RWPE2 (cell line): ENCODE results near the gene MRPL57.
A peak's percentile ranks its signal among the peaks of the same experiment; 100 is the strongest.

Experiments used
- ATAC-seq: fragments of 200-7000 bp; cut with Tn5 transposase; 3 replicates; pipeline ENCODE4 v1.9.1; 2021; ENCODE audit warnings: low read depth
- DNase-seq: peaks from one replicate; pipeline ENCODE4 v3.0.0-alpha.2; 2020; ENCODE audit warnings: low spot score
- H3K27ac ChIP-seq: fragments of 450-650 bp; 2 replicates; pipeline ENCODE4 v1.5.1; 2017; ENCODE audit warnings: mild to moderate bottlenecking; ENCODE audit not compliant: poor library complexity, severe bottlenecking
- H3K27me3 ChIP-seq: fragments of 250-450 bp; sonication (Bioruptor Pico); 2 replicates; pipeline ENCODE4 v1.5.1; 2021; ENCODE audit warnings: mild to moderate bottlenecking, moderate library complexity; ENCODE audit not compliant: insufficient read depth, poor library complexity, severe bottlenecking
- H3K36me3 ChIP-seq: fragments of 250-450 bp; sonication (Bioruptor Pico); 2 replicates; pipeline ENCODE4 v1.5.1; 2020; ENCODE audit warnings: low read depth, mild to moderate bottlenecking, moderate library complexity
- H3K4me1 ChIP-seq: fragments of 250-450 bp; sonication (Bioruptor Pico); 2 replicates; pipeline ENCODE4 v1.5.1; 2021; ENCODE audit warnings: mild to moderate bottlenecking, moderate library complexity; ENCODE audit not compliant: insufficient read depth, poor library complexity, severe bottlenecking
- H3K4me3 ChIP-seq: fragments of 250-450 bp; sonication (Bioruptor Pico); 2 replicates; pipeline ENCODE4 v1.5.1; 2021; ENCODE audit warnings: mild to moderate bottlenecking, moderate library complexity; ENCODE audit not compliant: severe bottlenecking
- H3K9me3 ChIP-seq: fragments of 250-450 bp; sonication (Bioruptor Pico); 2 replicates; pipeline ENCODE4 v1.5.1; 2021; ENCODE audit warnings: mild to moderate bottlenecking, moderate library complexity; ENCODE audit not compliant: severe bottlenecking
- CTCF ChIP-seq: fragments of 450-650 bp; IDR thresholded peaks from one replicate; pipeline ENCODE4 v1.5.1; 2017; ENCODE audit warnings: mild to moderate bottlenecking, moderate library complexity; ENCODE audit not compliant: poor library complexity, severe bottlenecking

Gene MRPL57

GRCh38 chr13:21137696-21138095, 38.8 kb upstream of the MRPL57 start:
- no peaks in the 10 kb centered on the region for H3K9me3 ChIP-seq
- H3K4me1 ChIP-seq, result no peaks in the 10 kb centered on the region
- H3K36me3 ChIP-seq, result peaks cover 13% of the 10 kb centered on the region
- no peak overlapping the region for H3K27ac ChIP-seq
- H3K27me3 ChIP-seq, result no peaks in the 10 kb centered on the region
- no peak overlapping the region for H3K4me3 ChIP-seq
- TF ChIP-seq CTCF, result no peak
- no peak for DNase-seq
- ATAC-seq, result no peak

GRCh38 chr13:21138561-21138960, 37.9 kb upstream of the MRPL57 start:
- peaks cover 21% of the 10 kb centered on the region for H3K36me3 ChIP-seq
- DNase-seq (no peak), ATAC-seq (no peak)
- no peak overlapping the region for H3K4me3 ChIP-seq
- no peak for TF ChIP-seq CTCF
- no peaks in the 10 kb centered on the region for H3K9me3 ChIP-seq
- H3K4me1 ChIP-seq, result no peaks in the 10 kb centered on the region
- H3K27ac ChIP-seq, result no peak overlapping the region
- no peaks in the 10 kb centered on the region for H3K27me3 ChIP-seq

GRCh38 chr13:21139374-21139773, 37.1 kb upstream of the MRPL57 start:
- Histone ChIP-seq H3K36me3 (peaks cover 25% of the 10 kb centered on the region), H3K27ac (peak overlapping the region; percentile 42), H3K4me3 (peak overlapping the region; percentile 63), H3K27me3 (no peaks in the 10 kb centered on the region), H3K9me3 (no peaks in the 10 kb centered on the region), H3K4me1 (no peaks in the 10 kb centered on the region)
- no peak for TF ChIP-seq CTCF
- no peak for DNase-seq
- no peak for ATAC-seq

GRCh38 chr13:21142766-21143165, 33.7 kb upstream of the MRPL57 start:
- Histone ChIP-seq H3K4me1 (no peaks in the 10 kb centered on the region), H3K36me3 (peaks cover 53% of the 10 kb centered on the region), H3K27me3 (no peaks in the 10 kb centered on the region), H3K9me3 (no peaks in the 10 kb centered on the region), H3K4me3 (no peak overlapping the region), H3K27ac (no peak overlapping the region)
- DNase-seq, result no peak
- ATAC-seq, result no peak
- no peak for TF ChIP-seq CTCF

GRCh38 chr13:21147827-21148226, 28.6 kb upstream of the MRPL57 start:
- no peaks in the 10 kb centered on the region for H3K9me3 ChIP-seq
- H3K36me3 ChIP-seq, result peaks cover 42% of the 10 kb centered on the region
- no peak overlapping the region for H3K4me3 ChIP-seq
- ATAC-seq (no peak), DNase-seq (no peak)
- no peak for TF ChIP-seq CTCF
- H3K27me3 ChIP-seq, result no peaks in the 10 kb centered on the region
- no peak overlapping the region for H3K27ac ChIP-seq
- H3K4me1 ChIP-seq, result no peaks in the 10 kb centered on the region
